ENCODE results near the gene ACP7. TPM values are rescaled to one million over a fixed set of nuclear protein-coding genes. Genes with fewer than 3 reads are reported as not detected.
"Not testable (repeated sequence)": the region's sequence is repeated elsewhere in the genome, so short reads cannot be mapped to it uniquely, and the experiment has no call there.

Gene ACP7
- total RNA-seq, 1 donor from 2014 or later, result not detected

DNA sequence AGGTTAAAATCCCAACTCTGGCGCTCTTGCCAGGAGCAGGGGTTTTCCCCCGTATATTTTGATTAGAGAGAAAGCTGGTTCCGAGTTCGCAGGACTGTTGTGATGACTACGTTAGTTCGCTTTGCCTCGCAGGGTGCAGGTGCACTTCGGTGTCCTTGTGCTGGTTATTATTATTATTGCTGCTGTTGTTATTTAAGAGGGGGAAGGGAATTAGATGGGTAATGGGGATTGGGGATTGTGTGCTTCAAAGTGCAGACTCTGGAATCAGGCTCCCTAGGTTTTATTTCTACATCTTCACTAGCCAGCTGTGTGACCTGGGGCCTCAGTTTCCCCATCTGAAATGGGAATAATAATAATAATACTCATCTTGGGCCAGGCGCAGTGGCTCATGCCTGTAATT is 15.2 kb downstream of the ACP7 start:
- intact Hi-C loops (cut with DNase I), result no loop called here
- no peak for DNase-seq (ENCODE audit: low spot score)

DNA sequence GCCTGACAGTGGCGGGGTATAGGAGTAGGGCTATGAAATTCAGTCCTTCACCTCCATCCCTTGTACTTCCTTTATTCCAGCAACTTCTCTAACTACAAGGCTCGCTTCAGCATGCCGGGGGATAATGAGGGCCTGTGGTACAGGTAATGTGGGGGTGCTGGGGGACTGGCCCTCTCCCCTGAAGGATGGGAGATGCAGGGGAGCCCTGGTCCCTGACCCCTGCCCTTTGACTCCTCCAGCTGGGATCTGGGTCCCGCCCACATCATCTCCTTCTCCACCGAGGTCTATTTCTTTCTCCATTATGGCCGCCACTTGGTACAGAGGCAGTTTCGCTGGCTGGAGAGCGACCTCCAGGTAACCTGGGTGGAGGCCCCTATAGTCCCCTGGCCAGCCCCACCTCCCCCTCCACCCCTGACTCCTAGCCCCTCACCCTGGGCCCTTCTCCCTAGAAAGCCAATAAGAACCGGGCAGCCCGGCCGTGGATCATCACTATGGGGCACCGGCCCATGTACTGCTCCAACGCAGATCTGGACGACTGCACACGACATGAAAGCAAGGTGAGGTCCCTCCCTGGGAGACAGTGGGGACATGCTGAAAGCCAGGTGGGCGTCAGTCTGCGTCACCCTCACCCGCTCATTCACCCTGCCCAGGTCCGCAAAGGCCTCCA is 16.5 kb downstream of the ACP7 start:
- intact Hi-C loops (cut with DNase I), result no loop called here
- no peak for DNase-seq (ENCODE audit: low spot score)

DNA sequence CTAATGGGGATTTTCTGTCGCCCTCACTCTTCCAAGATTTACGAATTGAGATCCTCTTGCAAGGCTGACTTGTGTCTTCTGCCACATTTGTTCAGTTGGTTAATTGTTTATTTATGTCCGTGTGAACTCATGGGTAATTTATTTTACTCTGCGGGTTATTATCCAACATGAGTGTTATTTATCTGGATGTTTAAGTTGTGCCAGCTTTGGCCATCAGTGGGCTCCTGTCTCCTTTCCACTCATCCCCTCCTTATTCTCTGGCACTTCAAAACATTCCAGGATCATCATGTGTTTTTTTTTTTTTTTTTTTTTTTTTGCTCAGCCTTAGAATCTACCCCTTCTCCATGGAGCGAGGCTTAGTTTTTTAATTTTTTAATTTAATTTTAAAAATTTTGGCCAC is 19.0 kb downstream of the ACP7 start:
- intact Hi-C loops (cut with DNase I), result no loop called here
- DNase-seq (ENCODE audit: low spot score), result no peak

DNA sequence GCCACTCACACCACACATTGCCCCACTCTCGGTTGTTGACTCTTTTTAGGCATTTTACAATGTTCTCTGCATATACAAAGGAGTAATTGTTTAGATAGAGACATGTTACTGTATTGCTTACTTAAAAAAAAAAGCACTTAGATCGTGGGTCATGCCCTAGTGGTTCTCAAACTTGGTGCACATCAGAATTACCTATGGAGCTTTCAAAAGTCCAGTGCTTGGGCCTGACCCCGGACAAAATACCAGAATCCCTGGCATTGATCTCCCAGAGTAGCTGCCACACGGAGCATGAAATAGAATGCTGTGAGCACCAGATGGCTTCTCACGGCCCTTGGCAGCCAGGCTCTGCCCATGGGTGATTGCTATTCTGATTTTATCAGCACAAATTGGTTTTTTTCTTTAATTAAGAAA is 20.0 kb downstream of the ACP7 start:
- intact Hi-C loops (cut with DNase I), result no loop called here
- DNase-seq (ENCODE audit: low spot score), result no peak

DNA sequence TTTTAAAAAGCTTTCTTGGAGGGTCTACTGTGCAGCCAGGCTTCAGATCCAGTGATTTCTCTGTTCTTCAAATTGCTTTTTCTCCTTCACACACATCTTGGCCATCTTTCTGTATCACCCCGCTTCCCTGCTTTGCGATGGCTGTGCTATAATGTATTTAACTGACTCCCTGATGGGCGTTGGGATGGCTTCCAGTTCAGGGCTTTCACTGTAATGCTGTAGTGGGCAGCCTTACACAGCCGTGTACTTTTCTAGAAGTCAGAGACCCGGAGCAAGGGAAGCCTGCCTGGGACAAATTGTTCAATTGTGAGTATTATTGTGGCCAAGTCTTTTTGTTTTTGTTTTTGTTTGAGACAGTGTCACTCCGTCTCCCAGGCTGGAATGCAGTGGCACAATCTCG is 22.0 kb downstream of the ACP7 start:
- DNase-seq (ENCODE audit: low spot score), result no peak
- intact Hi-C loops (cut with DNase I), result no loop called here

DNA sequence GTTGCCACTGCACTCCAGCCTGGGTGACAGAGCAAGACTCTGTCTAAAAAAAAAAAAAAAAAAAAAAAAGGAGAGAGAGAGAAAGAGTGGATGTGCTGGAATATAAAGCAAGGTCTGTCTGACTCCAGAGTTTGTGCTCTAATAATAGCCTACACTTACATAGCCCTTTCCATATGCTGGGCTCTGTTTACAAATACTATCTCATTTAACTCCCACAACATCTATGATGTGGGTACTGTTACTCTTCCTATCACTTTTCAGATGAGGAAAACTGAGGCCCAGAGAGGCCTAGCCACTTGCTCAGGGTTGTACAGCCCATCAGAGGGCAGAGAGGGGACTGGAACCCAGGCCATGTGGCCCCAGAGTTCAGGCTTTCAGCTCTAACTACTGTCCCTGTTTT is 25.5 kb downstream of the ACP7 start:
- intact Hi-C loops (cut with DNase I), result no loop called here
- DNase-seq (ENCODE audit: low spot score), result no peak

DNA sequence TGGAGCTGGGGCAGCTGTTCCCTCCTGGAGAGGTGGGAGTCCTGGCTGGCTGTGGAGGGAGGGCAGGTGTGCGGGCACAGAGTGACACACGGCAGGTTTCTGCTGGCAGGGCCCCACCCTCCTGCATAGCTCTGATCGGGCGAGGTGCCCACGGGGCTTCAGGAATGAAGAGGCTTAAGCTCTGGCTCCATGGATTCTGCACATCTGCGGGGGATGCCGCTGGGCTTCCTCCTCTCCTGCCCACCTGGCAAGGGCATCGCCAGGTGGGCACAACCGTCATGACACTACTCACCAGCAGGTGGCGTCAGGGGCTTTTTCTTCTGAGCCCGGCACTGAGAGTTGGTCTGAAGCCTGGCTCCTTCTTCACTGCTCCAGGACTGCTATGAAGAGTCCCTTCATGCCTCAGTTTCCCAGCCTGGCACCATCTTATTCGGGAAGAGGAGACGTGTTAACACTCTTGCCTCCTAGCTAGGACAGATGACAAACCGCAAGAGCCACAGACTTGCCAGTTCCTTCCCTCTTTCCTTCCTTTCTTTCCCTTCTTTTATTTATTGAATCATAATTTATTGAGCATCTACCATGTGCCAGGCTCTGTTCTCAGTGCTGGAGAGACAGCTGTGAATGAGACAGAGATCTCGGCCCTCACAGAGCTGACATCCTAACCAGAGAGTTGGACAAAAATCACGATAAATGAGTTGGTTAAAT is 26.2 kb downstream of the ACP7 start:
- no peak for DNase-seq (ENCODE audit: low spot score)
- intact Hi-C loops (cut with DNase I), result no loop called here

DNA sequence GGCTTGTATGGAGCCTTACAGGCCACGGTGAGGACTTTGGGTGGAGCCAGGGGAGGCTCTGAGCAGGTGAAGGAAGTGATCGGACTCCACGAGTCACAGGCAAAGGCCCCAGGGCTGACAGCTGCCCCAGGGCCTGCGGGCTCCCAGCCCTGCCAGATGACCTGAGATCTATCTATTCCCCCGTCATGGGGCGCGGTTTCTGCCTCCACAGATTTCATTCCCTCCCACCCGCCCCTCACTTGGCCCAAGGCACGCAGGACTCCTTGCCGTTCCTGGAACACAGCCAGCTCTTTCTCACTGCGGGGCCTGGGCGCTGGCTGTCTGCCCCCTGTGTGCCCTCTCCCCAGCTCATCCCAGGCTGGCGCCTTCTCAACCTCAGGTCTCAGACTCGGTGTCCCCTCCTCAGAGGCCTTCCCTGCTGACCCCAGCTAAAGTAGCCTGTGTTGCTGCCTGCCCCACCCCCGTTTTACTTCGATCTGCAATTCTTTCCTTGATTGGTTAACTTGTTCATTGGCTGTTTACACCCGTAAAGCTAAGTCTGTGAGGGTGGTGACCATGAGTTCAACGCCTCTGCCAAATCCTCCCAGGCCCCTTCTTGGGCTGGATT is 27.5 kb downstream of the ACP7 start:
- no peak for DNase-seq (ENCODE audit: low spot score)
- intact Hi-C loops (cut with DNase I), result no loop called here

DNA sequence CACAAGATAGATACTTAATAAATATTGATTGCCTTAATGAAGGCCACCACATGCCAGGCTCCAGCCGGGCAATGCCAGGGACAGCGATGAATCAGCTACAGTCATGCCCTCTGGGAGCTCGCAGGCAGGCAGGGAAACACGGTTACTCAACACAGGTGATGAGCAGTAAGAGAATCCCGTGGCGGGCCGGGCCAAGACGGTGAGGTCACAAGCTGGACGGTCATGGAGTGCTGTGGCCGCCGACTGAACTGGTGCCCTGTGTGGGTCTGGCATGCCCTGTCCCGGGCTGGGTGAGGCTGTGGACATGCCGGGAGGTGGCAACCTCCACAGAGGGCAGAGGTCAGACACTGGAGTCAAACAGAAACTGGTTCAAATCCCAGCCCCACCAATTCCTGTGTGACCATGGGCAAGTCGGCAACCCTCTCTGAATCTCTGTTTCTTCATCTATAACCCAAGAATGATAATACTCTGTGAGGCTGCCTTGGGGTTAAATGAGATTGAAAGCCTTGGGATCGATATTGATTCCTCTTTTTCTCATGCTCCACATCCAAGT is 28.2 kb downstream of the ACP7 start:
- intact Hi-C loops (cut with DNase I), result no loop called here
- DNase-seq (ENCODE audit: low spot score), result no peak

DNA sequence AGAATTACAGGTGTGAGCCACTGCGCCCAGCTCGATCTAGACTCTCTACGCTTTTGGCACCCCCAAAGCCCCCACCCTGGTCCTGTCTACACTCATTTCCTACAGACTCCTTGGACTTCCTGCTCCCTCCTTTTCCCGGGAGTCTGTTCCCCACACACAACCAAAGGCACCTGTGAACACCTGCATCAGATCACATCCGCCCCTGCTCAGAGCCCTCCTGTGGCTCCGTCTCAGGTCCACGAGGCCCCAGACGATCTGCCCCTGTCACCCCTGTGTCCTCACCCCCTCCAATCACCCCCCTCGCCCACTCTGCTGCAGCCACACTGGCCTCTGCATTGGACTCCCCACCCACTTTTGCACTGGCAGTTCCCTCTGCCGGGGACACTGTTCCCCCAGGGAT is 29.0 kb downstream of the ACP7 start:
- no peak for DNase-seq (ENCODE audit: low spot score)
- intact Hi-C loops (cut with DNase I), result no loop called here

DNA sequence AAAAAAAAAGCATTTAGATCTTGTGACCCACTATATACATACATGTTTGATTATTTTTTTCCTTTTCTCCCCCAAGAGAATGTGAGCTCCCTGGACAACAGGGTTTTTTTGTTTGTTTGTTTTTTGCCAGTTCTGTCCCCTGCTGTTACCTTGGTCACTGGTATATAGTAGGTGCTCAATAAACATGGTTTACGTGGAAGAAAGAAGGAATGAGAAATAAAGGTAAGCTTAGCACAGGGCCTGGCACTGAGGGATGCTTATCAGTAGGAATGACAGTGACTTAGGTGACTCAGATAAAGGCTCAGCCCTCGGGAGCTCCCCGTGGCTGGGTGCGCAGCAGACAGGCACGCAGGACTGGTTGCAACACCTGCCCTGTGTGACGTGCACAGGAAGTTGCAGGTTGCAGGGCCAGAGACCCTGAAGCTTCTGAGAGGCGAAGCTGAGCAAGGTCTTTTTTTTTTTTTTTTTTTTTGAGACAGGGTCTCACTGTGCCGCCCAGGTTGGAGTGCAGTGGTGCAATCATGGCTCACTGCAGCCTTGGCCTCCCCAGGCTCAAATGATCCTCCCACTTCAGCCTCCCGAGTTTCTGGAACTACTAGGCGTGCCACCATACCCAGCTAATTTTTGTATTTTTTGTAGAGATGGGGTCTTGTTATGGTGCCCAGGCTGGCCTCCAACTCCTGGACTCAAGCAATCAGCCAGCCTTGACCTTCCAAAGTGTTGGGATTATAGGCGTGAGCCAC is 31.1 kb downstream of the ACP7 start:
- DNase-seq (ENCODE audit: low spot score), result no peak
- intact Hi-C loops (cut with DNase I), result no loop called here

DNA sequence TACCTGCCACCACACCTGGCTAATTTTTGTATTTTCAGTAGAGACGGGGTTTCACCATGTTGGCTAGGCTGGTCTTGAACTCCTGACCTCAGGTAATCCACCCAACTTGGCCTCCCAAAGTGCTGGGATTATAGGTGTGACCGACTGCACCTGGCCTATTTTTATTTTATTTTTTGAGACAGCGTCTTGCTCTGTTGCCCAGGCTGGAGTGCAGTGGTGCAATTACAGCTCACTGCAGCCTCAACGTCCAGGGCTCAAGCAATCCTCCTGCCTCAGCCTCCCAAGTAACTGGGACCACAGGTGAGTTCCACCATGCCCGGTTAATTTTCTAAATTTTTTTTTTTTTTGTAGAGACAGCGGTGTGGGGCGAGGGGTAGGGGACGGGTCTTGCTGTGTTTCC is 32.9 kb downstream of the ACP7 start:
- DNase-seq (ENCODE audit: low spot score); intact Hi-C loops (cut with DNase I): not testable (repeated sequence)

DNA sequence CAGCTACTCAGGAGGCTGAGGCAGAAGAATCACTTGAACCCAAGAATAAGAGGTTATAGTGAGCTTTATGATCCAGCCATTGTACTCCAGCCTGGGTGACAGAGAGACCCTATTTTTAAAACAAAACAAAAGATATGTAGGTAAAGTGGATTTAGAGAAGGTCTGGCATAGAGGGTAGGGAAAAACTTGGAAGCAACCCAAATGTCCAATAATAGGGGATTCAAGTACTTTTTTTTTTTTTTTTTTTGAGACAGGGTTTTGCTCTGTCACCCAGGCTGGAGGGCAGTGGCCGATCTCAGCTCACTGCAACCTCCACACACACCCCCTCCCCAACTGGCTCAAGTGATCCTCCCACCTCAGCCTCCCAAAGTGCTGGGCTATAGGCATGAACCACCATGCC is 35.7 kb downstream of the ACP7 start:
- intact Hi-C loops (cut with DNase I), result loop anchor here (5.0 to 10.0 kb wide), 4 partner anchors 155 to 503 kb away; partner anchors contain the start of genes EID2B, EIF3K, MAP4K1 and PLEKHG2

DNA sequence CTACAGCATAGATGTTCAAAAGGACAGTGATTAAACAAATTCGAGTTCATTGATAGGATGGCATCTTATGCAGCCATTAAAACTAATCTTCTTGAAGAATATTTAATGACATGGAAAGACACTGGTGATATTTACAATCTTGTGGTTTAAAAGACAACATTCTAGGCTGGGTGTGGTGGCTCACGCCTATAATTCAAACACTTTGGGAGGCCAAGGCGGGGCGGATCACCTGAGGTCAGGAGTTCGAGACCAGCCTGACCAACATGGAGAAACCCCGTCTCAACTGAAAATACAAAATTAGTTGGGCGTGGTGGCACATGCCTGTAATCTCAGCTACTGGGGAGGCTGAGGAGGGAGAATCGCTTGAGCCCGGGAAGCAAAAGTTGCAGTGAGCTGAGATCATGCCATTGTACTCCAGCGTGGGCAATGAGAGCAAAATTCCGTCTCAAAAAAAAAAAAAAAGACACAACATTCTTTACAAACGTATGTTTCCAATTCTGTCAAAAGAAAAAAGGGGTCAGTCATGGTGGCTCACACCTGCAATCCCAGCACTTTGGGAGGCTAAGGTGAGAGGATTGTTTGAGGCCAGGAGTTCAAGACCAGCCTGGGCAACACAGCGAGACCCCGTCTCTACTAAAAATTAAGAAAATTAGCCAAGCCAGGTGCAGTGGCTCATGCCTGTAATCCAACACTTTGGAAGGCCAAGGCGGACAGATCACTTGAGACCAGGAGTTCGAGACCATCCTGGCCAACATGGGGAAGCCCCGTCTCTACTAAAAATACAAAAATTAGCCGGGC is 39.0 kb downstream of the ACP7 start:
- intact Hi-C loops (cut with DNase I), result loop anchor here (1.0 to 10.0 kb wide), 6 partner anchors 64 to 506 kb away; partner anchors contain the start of genes EID2B, EIF3K, MAP4K1 and PLEKHG2

More for the DNA sequence above, 35.7 kb downstream of the ACP7 start:
- no peak for DNase-seq (ENCODE audit: low spot score)

DNA sequence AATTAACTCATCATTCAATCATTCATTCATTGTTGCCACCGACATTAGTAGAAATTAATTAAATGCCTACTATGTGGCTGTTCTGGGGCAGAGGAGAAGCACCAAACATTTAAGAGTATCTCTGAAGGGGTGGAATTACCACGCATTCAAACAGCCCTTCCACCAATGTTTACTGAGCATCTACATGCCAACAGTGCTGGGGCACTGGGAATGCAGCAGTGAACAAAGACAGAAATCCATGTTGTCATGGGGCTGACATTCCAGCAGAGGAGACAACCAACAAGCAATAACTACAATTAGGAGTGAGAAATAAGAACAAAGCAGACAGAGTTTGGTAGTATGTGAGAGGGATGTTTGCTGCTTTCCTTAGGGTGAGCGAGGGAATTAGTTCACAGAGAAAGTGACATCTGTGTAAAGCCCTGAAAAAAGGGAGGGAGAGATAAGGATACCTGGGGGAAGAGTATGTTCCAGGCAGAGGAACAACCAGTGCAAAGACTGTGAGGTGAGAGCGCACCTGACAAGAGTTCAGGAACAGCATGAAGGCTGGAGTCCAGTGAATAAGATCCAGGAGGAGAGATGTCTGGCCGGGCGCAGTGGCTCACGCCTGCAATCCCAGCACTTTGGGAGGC is 40.1 kb downstream of the ACP7 start:
- intact Hi-C loops (cut with DNase I), result loop anchor here (5.0 to 10.0 kb wide), 4 partner anchors 159 to 507 kb away; partner anchors contain the start of genes EID2B, EIF3K, MAP4K1 and PLEKHG2
- no peak for DNase-seq (ENCODE audit: low spot score)

More for the DNA sequence above, 39.0 kb downstream of the ACP7 start:
- no peak for DNase-seq (ENCODE audit: low spot score)

DNA sequence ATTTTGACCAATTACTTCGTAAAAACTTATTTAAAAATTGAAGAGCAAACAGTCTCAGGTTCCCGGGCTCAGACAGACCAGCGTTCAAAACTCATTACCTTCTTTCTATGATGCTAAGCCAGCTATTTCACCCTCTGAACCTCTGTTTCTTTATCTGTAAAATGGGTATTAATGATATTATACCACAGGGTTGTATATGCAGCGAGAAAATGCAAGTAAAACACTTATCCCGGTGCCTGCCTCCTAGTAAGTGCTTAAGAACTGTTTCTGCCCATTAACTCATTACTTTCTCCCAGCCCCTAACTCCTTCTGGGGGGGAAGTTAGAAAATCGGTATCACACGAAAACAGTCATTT is 41.0 kb downstream of the ACP7 start:
- no peak for DNase-seq (ENCODE audit: low spot score)
- intact Hi-C loops (cut with DNase I), result loop anchor here (10.0 kb wide), 3 partner anchors 160 to 410 kb away; partner anchors contain the start of genes EID2B and PLEKHG2

DNA sequence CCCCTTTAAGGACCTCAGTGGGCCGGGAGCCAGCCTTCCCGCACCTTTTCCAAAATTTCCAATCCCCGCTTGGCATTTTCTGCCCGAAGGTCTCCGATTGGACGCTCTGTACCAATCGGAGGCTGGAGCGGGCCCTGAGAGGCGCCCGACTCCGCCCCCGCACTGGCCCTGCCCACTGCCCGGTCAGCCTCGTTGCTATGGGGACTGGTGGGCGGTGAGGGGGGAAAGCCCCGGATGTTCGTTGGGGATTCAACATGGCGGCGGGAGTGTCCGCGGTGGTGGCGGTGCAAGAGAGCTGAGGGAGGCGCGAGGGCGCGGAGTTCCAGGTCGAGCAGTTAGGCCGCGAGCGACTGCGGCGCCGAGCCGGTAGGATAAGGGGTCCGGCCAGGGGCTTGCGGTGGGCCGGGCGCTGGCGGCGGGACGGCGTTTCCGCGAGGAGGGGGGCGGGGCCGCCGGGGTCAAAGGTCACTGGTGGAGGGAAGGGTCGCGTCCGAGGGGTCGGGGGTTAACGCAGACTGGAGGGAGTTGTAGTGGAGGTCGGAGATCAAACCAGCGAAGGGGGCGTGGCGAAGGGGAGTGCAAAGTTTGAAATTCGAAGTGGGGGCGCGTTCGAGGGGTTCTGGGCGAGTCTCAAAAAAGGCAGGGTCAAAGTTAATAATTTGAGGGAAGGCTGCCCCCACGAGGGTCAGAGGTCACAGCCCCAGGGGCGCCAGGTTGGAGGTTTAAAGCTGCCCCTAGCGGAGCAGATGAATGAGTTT is 41.6 kb downstream of the ACP7 start, which contains the start of gene PAK4:
Gene PAK4 (plus strand): TSS at position 233 of the 758 bp plus-strand sequence. CDS start 43,768 bp downstream, outside the sequence.
- peak; percentile 98 for DNase-seq (ENCODE audit: low spot score)
- intact Hi-C loops (cut with DNase I), result loop anchor here (10.0 kb wide), 3 partner anchors 161 to 409 kb away; partner anchors contain the start of genes EID2B and PLEKHG2

Data from cardiac septum (tissue), 1 donor.